Measurements from ENCODE around the gene NT5DC1. TPM values are rescaled to one million over a fixed set of nuclear protein-coding genes. Genes with fewer than 3 reads are reported as not detected.

The NT5DC1 gene
- total and polyA plus RNA-seq, 2 donors (not counting 1 experiment from before 2014, with no cell fraction given), result 26.4 to 54.8 TPM

- intact Hi-C loops (cut with micrococcal nuclease), result no loop called here
- Histone ChIP-seq H3K36me3 (replicated peaks in 1 of 2; ENCODE audit: control extremely low read depth in 1 of 2, control insufficient read depth in 1 of 2, extremely low read depth in 1 of 2, insufficient read depth in 2 of 2, low read length in 1 of 2) (peaks cover 0 to 77% of the 10 kb centered on the region in 2 experiments), H3K27me3 (replicated peaks in 1 of 4; ENCODE audit: control extremely low read depth in 1 of 4, control insufficient read depth in 3 of 4, insufficient read depth in 4 of 4, low read length in 3 of 4) (no peaks in the 10 kb centered on the region), H3K4me3 (ENCODE audit: control extremely low read depth in 1 of 5, extremely low read depth in 1 of 5, insufficient read depth in 1 of 5, low read depth in 2 of 5, low read length in 4 of 5) (no peak overlapping the region), H3K79me2 (ENCODE audit: control insufficient read depth, insufficient read depth, low read length) (no peaks in the 10 kb centered on the region), H4K20me1 (ENCODE audit: control insufficient read depth, insufficient read depth, low read length, poor library complexity, severe bottlenecking) (peaks cover 4% of the 10 kb centered on the region), H3K4me1 (ENCODE audit: control insufficient read depth in 2 of 2, insufficient read depth in 2 of 2, low read length in 2 of 2) (no peaks in the 10 kb centered on the region), H3K9me3 (ENCODE audit: control extremely low read depth in 1 of 3, control insufficient read depth in 2 of 3, insufficient read depth in 1 of 3, low read length in 2 of 3) (no peaks in the 10 kb centered on the region), H3K9ac (ENCODE audit: low read length) (no peak overlapping the region), H3K4me2 (replicated peaks; ENCODE audit: low read depth, low read length, poor library complexity, severe bottlenecking) (no peak overlapping the region), H2AFZ (ENCODE audit: insufficient read depth, low read depth, low read length, poor library complexity, severe bottlenecking) (no peak overlapping the region), H3K27ac (ENCODE audit: low read length in 2 of 2) (no peak overlapping the region)
- WGBS (ENCODE audit: insufficient coverage), result 76% methylated on average over 3 of the region's 5 CpGs
- Mint-ChIP-seq H3K9me3 (ENCODE audit: insufficient read depth) (no peaks in the 10 kb centered on the region), H3K27me3 (no peaks in the 10 kb centered on the region), H3K4me3 (no peak overlapping the region), H3K4me1 (no peaks in the 10 kb centered on the region), H3K27ac (no peak overlapping the region)
- ATAC-seq (ENCODE audit: low read depth) (no peak), DNase-seq (peak; percentile 24)
- POLR2A ChIA-PET, result no interaction called here
- peak; percentile 39 for TF ChIP-seq CTCF (IDR thresholded peaks at IDR 0.05)
- TF ChIP-seq EZH2 (IDR thresholded peaks at IDR 0.05; ENCODE audit: borderline replicate concordance, insufficient read depth, low read depth, low read length, poor library complexity, severe bottlenecking), result no peak
- CTCF ChIA-PET, result interaction anchor here (1.0 to 3.1 kb wide), 11 partner anchors 8 to 451 kb away, joined by 3 to 29 read pairs (median 4); partner anchors contain the start of gene NT5DC1
These were observed 11.2 kb downstream of the NT5DC1 start for GRCh38 chr6:116111552-116112528.

GRCh38 chr6:116113386-116113785 is 12.7 kb downstream of the NT5DC1 start:
- peaks cover 2 to 78% of the 10 kb centered on the region in 2 experiments for H3K36me3 ChIP-seq (replicated peaks in 1 of 2; ENCODE audit: control extremely low read depth in 1 of 2, control insufficient read depth in 1 of 2, extremely low read depth in 1 of 2, insufficient read depth in 2 of 2, low read length in 1 of 2)
- ATAC-seq (ENCODE audit: low read depth) (no peak), DNase-seq (no peak)
- H4K20me1 ChIP-seq (ENCODE audit: control insufficient read depth, insufficient read depth, low read length, poor library complexity, severe bottlenecking), result peaks cover 4% of the 10 kb centered on the region
- H3K4me1 ChIP-seq (ENCODE audit: control insufficient read depth in 2 of 2, insufficient read depth in 2 of 2, low read length in 2 of 2), result no peaks in the 10 kb centered on the region
- H3K27ac ChIP-seq (ENCODE audit: low read length in 2 of 2), result no peak overlapping the region
- no peak overlapping the region for H3K9ac ChIP-seq (ENCODE audit: low read length)
- H3K9me3 Mint-ChIP-seq (ENCODE audit: insufficient read depth), result no peaks in the 10 kb centered on the region
- H3K4me3 ChIP-seq (ENCODE audit: control extremely low read depth in 1 of 5, extremely low read depth in 1 of 5, insufficient read depth in 1 of 5, low read depth in 2 of 5, low read length in 4 of 5), result no peak overlapping the region
- no peaks in the 10 kb centered on the region for H3K27me3 ChIP-seq (replicated peaks in 1 of 4; ENCODE audit: control extremely low read depth in 1 of 4, control insufficient read depth in 3 of 4, insufficient read depth in 4 of 4, low read length in 3 of 4)
- H3K9me3 ChIP-seq (ENCODE audit: control extremely low read depth in 1 of 3, control insufficient read depth in 2 of 3, insufficient read depth in 1 of 3, low read length in 2 of 3), result no peaks in the 10 kb centered on the region
- no peak overlapping the region for H2AFZ ChIP-seq (ENCODE audit: insufficient read depth, low read depth, low read length, poor library complexity, severe bottlenecking)
- ChIA-PET CTCF (interaction anchor here (1.0 to 3.1 kb wide), 5 partner anchors 12 to 450 kb away, joined by 3 to 29 read pairs (median 8); partner anchors contain the start of gene NT5DC1), POLR2A (no interaction called here)
- H3K4me3 Mint-ChIP-seq, result no peak overlapping the region
- TF ChIP-seq EZH2 (IDR thresholded peaks at IDR 0.05; ENCODE audit: borderline replicate concordance, insufficient read depth, low read depth, low read length, poor library complexity, severe bottlenecking) (no peak), CTCF (IDR thresholded peaks at IDR 0.05) (no peak)
- H3K27ac Mint-ChIP-seq, result no peak overlapping the region
- H3K79me2 ChIP-seq (ENCODE audit: control insufficient read depth, insufficient read depth, low read length), result no peaks in the 10 kb centered on the region
- no peaks in the 10 kb centered on the region for H3K4me1 Mint-ChIP-seq
- intact Hi-C loops (cut with micrococcal nuclease), result no loop called here
- no peaks in the 10 kb centered on the region for H3K27me3 Mint-ChIP-seq
- 80% methylated on average over 1 of the region's 2 CpGs for WGBS (ENCODE audit: insufficient coverage)
- H3K4me2 ChIP-seq (replicated peaks; ENCODE audit: low read depth, low read length, poor library complexity, severe bottlenecking), result no peak overlapping the region
